HUES64 (cell line): ENCODE data around the gene ZSWIM4.

Experiments used
- H3K27ac ChIP-seq: 2 replicates; pipeline ENCODE4 v1.7.0; 2013; ENCODE audit warnings: low read depth, low read length, inconsistent platforms
- H3K27me3 ChIP-seq: 2 replicates; pipeline ENCODE4 v1.6.1; 2013; ENCODE audit warnings: mild to moderate bottlenecking, low read length; ENCODE audit not compliant: insufficient read depth
- H3K36me3 ChIP-seq: 2 replicates; pipeline ENCODE4 v1.6.1; 2013; ENCODE audit warnings: mild to moderate bottlenecking, low read length; ENCODE audit not compliant: insufficient read depth
- H3K4me1 ChIP-seq: 2 replicates; pipeline ENCODE4 v1.6.1; 2013; ENCODE audit warnings: mild to moderate bottlenecking, low read length, moderate library complexity; ENCODE audit not compliant: insufficient read depth
- H3K4me3 ChIP-seq: 2 replicates; pipeline ENCODE4 v1.5.1; 2013; ENCODE audit warnings: mild to moderate bottlenecking, low read length, moderate library complexity
- H3K9ac ChIP-seq: 2 replicates; pipeline ENCODE4 v1.6.1; 2013; ENCODE audit warnings: mild to moderate bottlenecking, low read depth, low read length
- H3K9me3 ChIP-seq: 2 replicates; pipeline ENCODE4 v1.6.1; 2013; ENCODE audit warnings: low read depth, low read length; ENCODE audit not compliant: insufficient read depth
- WGBS: fragments of 150-250, 120-280 bp; methylation state at CpG from one replicate; pipeline ENCODE4 v1.1.7; 2013; ENCODE audit warnings: missing lambda C conversion rate; 5-methylcytosine and 5-hydroxymethylcytosine counted together

The ZSWIM4 gene

DNA sequence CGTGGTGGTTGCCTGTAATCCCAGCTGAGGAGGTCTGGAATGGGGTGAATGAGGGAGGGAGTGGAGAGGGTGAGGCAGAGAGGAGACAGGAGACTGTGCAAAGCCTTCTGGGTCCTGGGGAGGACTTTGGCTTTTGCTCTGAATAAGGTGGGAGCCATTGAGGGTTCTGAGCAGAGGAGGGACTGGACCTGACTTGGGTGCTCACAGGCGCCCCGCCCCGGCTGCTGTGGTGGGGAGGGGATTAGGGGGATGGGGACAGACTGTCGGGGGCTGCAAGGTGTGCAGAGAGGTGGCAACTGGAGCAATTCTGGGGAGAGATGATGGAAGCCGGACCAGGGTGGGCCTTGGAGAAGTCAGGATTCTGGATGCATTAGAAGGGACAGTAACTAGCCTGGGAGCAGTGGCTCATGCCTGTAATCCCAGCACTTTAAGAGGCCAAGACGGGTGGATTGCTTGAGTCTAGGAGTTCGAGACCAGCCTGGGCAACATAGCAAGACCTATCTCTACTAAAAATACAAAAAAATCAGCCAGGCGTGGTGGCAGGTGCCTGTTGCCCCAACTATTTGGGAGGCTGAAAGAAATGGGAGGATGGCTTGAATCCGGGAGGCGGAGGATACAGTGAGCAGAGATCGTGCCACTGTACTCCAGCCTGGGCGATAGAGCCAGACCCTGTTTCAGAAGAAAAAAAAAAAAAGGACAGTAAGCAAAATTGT is 65.6 kb downstream of the ZSWIM4 start:
- no peak overlapping the region for H3K27ac ChIP-seq
- no peak overlapping the region for H3K9ac ChIP-seq
- WGBS = 89% methylated on average over 13 of the region's 13 CpGs
- H3K36me3 ChIP-seq = no peaks in the 10 kb centered on the region
- H3K9me3 ChIP-seq = no peaks in the 10 kb centered on the region
- H3K27me3 ChIP-seq = peaks cover 27% of the 10 kb centered on the region
- H3K4me3 ChIP-seq = no peak overlapping the region
- peaks cover 8% of the 10 kb centered on the region for H3K4me1 ChIP-seq

DNA sequence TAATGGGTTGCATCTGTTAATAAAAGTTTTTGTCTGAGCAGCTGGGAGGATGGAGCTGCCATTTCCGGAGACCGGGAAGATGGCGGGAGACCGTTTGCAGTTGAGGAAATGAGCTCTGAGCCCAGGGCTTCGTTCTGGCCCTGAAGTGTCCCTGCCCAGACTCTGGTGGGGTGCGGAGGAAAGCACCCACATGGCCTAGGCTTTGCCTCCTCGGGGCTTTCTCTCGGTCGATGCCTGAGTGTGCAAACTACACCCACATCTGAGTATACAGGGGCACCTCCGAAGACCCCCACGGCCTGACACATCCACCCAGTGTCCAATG is 66.1 kb downstream of the ZSWIM4 start:
- H3K4me3 ChIP-seq = peak overlapping the region; percentile 55; the same call in 1 of the 2 replicates
- peaks cover 32% of the 10 kb centered on the region for H3K27me3 ChIP-seq
- 84% methylated on average over 11 of the region's 11 CpGs for WGBS
- H3K9me3 ChIP-seq = no peaks in the 10 kb centered on the region
- H3K27ac ChIP-seq = peak overlapping the region; percentile 9; the same call in 1 of the 2 replicates
- H3K4me1 ChIP-seq = peaks cover 11% of the 10 kb centered on the region
- no peaks in the 10 kb centered on the region for H3K36me3 ChIP-seq
- peak overlapping the region; percentile 61 for H3K9ac ChIP-seq

DNA sequence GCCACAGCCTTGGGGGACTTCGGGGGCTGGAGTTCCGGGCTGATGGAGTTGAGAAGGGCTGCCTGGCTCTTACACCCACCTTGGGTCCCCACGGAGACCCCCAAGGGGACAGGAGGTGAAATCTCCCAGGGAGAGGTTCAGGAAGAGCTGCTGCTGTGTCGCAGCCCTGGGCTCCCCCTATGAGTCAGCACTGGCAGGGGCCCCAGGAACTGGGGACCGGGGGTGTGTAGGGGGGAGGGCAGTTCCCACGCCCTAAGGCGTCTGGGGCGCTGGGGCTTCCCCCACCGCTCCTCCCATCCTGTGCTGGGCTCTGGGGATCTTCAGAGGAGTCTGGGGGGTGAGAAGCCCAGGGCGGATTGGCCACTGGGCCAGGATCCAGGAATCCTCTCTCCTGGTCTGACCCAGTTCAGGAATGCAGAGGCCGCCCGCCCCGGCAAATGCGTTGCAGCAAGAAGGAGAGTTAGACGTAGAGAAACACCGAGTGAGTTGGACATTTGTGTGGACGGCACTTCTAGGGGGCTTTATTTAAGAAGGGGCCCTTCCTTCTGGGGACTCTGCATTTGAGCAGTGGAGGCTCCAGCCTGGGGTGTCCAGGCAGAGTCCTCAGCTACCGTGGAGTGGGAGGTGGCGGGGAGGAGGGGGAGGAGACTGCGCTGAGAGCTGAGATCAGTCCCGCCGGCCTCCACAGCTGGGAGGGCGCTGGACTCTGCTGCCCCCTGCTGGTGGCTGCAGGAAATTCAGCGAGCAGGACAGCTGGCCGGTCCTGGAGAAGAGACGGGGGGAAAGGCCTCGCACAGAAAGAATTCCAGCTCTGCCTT is 66.7 kb downstream of the ZSWIM4 start:
- no peaks in the 10 kb centered on the region for H3K9me3 ChIP-seq
- H3K36me3 ChIP-seq = no peaks in the 10 kb centered on the region
- peaks cover 11% of the 10 kb centered on the region for H3K4me1 ChIP-seq
- WGBS = 16% methylated on average over 27 of the region's 27 CpGs
- H3K9ac ChIP-seq = peak overlapping the region; percentile 61
- peak overlapping the region; percentile 55 for H3K4me3 ChIP-seq
- H3K27ac ChIP-seq = peak overlapping the region; percentile 9
- H3K27me3 ChIP-seq = peaks cover 38% of the 10 kb centered on the region

DNA sequence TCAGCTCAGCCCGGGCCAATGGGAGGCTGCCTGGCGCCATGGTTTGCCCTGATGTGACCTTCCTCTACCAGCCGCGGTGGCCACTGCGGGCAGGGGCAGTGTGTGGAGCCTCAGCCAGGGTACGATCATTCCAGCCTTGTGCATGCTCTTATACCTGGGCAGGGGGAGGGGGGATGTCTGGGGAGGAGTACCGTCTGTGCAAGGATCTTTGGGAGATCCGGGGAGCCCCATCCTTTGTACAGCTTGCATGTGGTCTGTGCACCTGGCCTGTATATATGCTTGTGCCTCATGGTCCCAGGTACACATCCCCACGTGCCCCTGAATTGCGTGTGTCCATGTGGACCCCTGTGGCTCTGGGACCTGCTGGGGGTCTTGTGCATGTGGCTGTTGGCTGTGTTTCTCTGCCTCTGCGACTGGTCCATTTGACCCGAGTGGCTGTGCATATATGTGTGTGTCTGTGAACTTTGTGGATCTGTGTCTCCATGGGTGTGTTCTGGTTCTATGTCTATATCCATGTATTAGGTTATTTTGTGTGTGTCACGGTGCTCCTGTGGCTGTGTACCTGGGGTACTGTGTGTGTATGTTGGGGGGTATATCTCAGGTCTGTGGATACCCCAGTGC is 68.9 kb downstream of the ZSWIM4 start:
- WGBS = 36% methylated on average over 13 of the region's 13 CpGs
- H3K9ac ChIP-seq = no peak overlapping the region
- H3K36me3 ChIP-seq = no peaks in the 10 kb centered on the region
- no peaks in the 10 kb centered on the region for H3K9me3 ChIP-seq
- peaks cover 11% of the 10 kb centered on the region for H3K4me1 ChIP-seq
- peaks cover 60% of the 10 kb centered on the region for H3K27me3 ChIP-seq
- no peak overlapping the region for H3K4me3 ChIP-seq
- H3K27ac ChIP-seq = no peak overlapping the region

DNA sequence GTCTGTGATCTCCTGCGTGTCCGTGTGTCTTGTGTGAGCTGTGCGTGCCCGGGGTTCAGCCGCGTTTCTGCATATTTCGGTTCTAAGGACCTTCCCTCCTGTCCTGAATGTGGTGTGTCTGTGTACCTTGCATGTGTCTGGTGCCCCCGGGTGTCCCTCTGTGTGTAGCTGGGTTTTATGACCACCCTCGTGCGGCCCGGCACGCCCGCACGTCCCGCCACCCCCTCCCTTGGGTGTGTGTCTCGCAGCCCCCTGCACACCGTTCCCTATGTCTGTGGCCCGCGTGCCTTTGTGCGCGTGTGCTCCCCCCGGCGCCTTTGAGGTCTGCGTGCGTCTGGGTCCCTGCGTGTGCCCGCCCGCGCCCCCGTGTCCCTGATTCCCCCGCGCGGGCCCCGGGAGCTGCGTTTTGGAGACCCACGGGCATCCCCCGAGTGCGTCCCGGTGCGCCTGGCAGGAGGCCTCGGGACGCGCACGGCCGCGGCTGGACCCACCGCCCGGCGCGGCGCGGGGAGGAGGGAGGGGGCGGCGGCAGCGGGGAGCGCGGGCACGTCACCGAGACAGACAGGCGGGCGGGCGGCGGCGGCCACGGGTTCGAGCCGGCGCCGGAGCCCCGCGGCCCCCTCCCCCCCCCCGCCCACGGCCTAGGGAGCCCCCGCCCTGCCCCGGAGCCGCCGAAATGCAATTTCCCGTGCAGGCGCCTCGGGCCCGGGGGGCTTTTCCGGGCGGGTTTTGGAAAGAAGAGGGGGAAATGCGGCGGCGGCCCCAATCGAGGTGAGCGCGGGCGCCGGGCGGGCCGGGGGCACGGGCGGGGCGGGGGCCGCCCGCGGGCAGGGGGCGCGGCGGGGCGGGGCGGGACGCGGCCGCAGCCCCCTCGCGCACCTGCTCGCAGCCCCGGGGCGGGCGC is 69.7 kb downstream of the ZSWIM4 start:
- Histone ChIP-seq H3K4me3 (peak overlapping the region; percentile 45), H3K4me1 (peaks cover 11% of the 10 kb centered on the region), H3K27ac (no peak overlapping the region), H3K9ac (no peak overlapping the region), H3K9me3 (no peaks in the 10 kb centered on the region), H3K27me3 (peaks cover 68% of the 10 kb centered on the region), H3K36me3 (no peaks in the 10 kb centered on the region)
- WGBS = 11% methylated on average over 91 of the region's 113 CpGs

DNA sequence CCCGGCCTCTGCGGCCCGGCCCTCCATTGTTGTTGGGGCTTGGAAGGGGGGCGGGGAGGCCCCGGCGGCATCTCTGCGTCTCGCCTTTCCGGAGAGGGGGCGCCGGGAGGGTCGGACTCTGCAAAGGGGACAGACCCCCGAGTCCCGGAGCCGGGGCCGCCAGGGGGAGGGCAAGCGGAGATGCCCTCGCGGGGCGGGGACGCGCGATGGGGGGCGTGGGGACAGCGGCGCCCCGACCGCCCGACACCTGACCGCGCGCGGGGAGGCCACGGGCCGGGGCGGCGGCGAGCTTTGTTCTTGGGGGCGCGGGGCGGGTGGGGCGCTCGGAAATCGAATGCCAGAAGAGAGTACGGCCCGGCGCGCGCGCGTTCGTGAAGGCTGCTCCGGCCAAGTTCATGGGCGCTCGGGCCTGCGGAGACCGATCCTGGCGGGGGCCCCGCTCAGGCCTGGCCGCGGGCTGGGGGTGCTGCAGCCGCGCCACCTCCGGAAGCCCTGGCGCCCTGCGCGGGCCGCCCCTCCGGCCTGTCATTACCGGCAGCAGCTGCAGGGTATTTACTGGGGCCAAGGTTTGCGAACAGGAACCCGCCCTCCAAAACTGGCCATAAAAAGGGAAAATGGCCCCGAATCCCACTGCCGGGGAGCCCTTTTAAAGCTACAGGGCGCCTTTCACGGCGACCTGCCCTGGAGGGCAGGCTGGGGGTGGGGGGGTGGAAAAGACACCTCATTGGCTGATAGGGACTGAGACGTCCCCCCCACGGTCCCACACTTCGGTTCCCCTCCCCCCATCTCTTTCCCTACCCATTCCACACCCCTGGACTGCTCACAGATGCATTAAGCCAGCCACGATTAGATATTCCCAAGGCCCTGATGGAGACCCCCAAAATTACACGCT is 70.6 kb downstream of the ZSWIM4 start:
- Histone ChIP-seq H3K27me3 (peaks cover 75% of the 10 kb centered on the region), H3K36me3 (no peaks in the 10 kb centered on the region), H3K9me3 (no peaks in the 10 kb centered on the region), H3K27ac (no peak overlapping the region), H3K9ac (no peak overlapping the region), H3K4me1 (peaks cover 11% of the 10 kb centered on the region), H3K4me3 (peak overlapping the region; percentile 45)
- WGBS = 5% methylated on average over 82 of the region's 82 CpGs

DNA sequence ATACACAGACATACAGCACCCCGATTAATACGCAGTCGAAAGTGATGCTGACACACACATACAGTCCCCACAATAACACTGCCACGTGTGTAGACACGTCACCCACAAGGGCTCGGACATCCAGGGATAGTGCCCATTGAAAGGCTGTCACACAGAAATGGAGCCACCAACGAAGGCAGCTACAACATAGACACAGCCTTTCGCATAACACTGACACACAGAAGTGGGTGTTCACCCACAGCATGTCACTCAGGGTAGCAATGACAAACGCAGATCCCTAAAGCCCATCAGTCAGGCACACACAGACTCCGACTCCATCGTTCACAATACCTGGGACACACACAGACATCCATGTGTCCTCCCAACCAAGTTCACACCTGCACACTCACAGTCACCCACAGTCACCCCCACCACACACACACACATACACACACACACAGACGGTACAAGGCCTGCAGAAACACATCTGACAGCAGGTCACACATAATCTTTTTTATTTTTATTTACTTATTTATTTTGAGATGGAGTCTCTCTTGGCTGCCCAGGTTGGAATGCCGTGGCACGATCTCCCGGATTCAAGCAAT is 71.3 kb downstream of the ZSWIM4 start:
- H3K9me3 ChIP-seq = no peaks in the 10 kb centered on the region
- peaks cover 82% of the 10 kb centered on the region for H3K27me3 ChIP-seq
- peaks cover 8% of the 10 kb centered on the region for H3K4me1 ChIP-seq
- no peak overlapping the region for H3K9ac ChIP-seq
- H3K36me3 ChIP-seq = no peaks in the 10 kb centered on the region
- no peak overlapping the region for H3K4me3 ChIP-seq
- 84% methylated on average over 15 of the region's 15 CpGs for WGBS
- H3K27ac ChIP-seq = no peak overlapping the region

DNA sequence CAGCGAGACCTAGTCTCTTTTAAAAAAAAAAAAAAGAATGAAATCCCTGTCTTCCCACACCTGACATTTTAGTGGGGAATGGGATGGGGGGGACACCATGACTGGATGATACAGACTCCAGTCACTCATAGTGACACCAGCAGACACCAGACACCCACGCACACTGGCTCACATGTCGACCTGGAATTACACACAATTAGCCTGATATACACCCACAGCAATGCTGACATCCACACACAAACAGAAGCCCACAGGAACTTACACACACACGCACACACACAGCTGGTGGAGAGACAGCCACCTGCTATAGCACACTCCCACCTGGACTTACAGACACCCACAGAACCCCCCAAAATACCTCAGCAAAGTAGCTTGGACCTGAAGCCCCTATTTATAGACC is 73.4 kb downstream of the ZSWIM4 start:
- H3K4me3 ChIP-seq = no peak overlapping the region
- H3K4me1 ChIP-seq = 0 out of 2 replicates have a peak, but pooled peaks cover 3% of the 10 kb centered on the region
- no peaks in the 10 kb centered on the region for H3K9me3 ChIP-seq
- peaks cover 93% of the 10 kb centered on the region for H3K27me3 ChIP-seq
- no peaks in the 10 kb centered on the region for H3K36me3 ChIP-seq
- H3K27ac ChIP-seq = no peak overlapping the region
- no peak overlapping the region for H3K9ac ChIP-seq
- WGBS = 84% methylated on average over 3 of the region's 4 CpGs

DNA sequence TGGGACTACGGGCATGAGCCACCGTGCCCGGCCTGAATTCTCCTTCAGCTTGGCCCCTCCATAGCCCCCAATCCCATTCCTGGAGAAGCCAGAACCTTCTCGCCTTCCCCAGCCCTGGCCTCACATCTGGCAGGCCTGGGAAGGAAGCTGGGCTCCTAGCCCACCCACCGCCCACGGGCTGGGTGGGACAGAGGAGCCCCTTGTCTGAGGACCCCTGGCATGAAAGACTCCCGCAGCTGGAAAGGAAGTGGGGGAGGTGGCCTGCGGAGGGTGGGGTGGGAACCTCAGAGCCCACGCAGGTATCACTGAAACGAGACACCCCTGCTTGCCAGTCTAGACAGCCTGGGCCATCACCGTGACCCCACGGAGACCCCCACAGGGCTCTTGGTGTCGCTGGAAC is 74.0 kb downstream of the ZSWIM4 start:
- Histone ChIP-seq H3K4me3 (no peak overlapping the region), H3K27me3 (peaks cover 93% of the 10 kb centered on the region)
- 78% methylated on average over 13 of the region's 13 CpGs for WGBS

DNA sequence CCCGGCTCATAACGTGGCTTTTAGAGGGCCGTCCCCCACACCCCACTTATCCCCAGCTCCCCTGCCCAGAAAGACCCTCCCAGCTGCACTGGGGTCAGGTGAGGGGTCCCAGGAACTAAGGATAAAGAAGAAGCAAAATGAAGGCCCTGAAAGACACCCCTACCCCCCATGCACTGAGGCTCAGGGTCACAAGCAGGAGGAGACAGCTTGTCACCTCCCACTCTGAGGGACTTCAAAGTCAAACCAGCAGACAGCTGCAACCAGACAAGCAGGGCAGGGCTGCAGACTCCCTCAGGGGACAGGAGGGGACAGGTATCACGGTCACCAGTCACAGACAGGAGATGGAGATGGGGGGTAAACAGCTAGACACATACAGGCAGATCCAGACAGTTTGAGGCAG is 75.6 kb downstream of the ZSWIM4 start:
- H3K4me1 ChIP-seq = 0 out of 2 replicates have a peak, but pooled peaks cover 7% of the 10 kb centered on the region

More for the DNA sequence above, 74.0 kb downstream of the ZSWIM4 start:
- H3K36me3 ChIP-seq = no peaks in the 10 kb centered on the region
- H3K9ac ChIP-seq = no peak overlapping the region
- no peaks in the 10 kb centered on the region for H3K9me3 ChIP-seq
- H3K27ac ChIP-seq = no peak overlapping the region
- H3K4me1 ChIP-seq = 0 out of 2 replicates have a peak, but pooled peaks cover 5% of the 10 kb centered on the region

More for the DNA sequence above, 75.6 kb downstream of the ZSWIM4 start:
- no peaks in the 10 kb centered on the region for H3K9me3 ChIP-seq
- no peaks in the 10 kb centered on the region for H3K36me3 ChIP-seq
- H3K4me3 ChIP-seq = no peak overlapping the region
- no peak overlapping the region for H3K27ac ChIP-seq
- WGBS = 77% methylated on average over 4 of the region's 4 CpGs
- H3K9ac ChIP-seq = no peak overlapping the region
- peaks cover 97% of the 10 kb centered on the region for H3K27me3 ChIP-seq
